ES-I3 (cell line): ENCODE measurements around the gene ZMYND8.

ENCODE experiments used
- H3K36me3 ChIP-seq: 2 replicates; pipeline ENCODE4 v1.6.1; 2013; ENCODE audit warnings: mild to moderate bottlenecking, low read length, control low read depth, moderate library complexity; ENCODE audit not compliant: insufficient read depth
- H3K4me1 ChIP-seq: 2 replicates; pipeline ENCODE4 v1.6.1; 2013; ENCODE audit warnings: mild to moderate bottlenecking, control low read depth, low read length; ENCODE audit not compliant: insufficient read depth
- H3K9ac ChIP-seq: 2 replicates; pipeline ENCODE4 v1.6.1; 2013; ENCODE audit warnings: low read depth, mild to moderate bottlenecking, low read length, moderate library complexity
- H3K9me3 ChIP-seq: 2 replicates; pipeline ENCODE4 v1.6.1; 2013; ENCODE audit warnings: mild to moderate bottlenecking, low read length, moderate library complexity; ENCODE audit not compliant: control insufficient read depth, insufficient read depth

The ZMYND8 gene

GRCh38 chr20:47173596-47174216 is 182.8 kb downstream of the ZMYND8 start:
- H3K4me1 ChIP-seq = no peaks in the 10 kb centered on the region
- no peak overlapping the region for H3K9ac ChIP-seq
- H3K36me3 ChIP-seq = no peaks in the 10 kb centered on the region
- H3K9me3 ChIP-seq = no peaks in the 10 kb centered on the region

- Histone ChIP-seq H3K4me1 (no peaks in the 10 kb centered on the region), H3K9me3 (no peaks in the 10 kb centered on the region), H3K9ac (no peak overlapping the region), H3K36me3 (no peaks in the 10 kb centered on the region)
Measured at GRCh38 chr20:47172579-47172978, 183.9 kb downstream of the ZMYND8 start.

GRCh38 chr20:47167846-47168245 is 188.7 kb downstream of the ZMYND8 start:
- Histone ChIP-seq H3K9ac (no peak overlapping the region), H3K36me3 (no peaks in the 10 kb centered on the region), H3K9me3 (no peaks in the 10 kb centered on the region), H3K4me1 (no peaks in the 10 kb centered on the region)

- H3K9me3 ChIP-seq = no peaks in the 10 kb centered on the region
- H3K4me1 ChIP-seq = no peaks in the 10 kb centered on the region
- H3K9ac ChIP-seq = no peak overlapping the region
- H3K36me3 ChIP-seq = no peaks in the 10 kb centered on the region
Measured at GRCh38 chr20:47165376-47165865, 191.1 kb downstream of the ZMYND8 start.

GRCh38 chr20:47164140-47164539 is 192.4 kb downstream of the ZMYND8 start:
- Histone ChIP-seq H3K4me1 (no peaks in the 10 kb centered on the region), H3K9me3 (no peaks in the 10 kb centered on the region), H3K9ac (no peak overlapping the region), H3K36me3 (no peaks in the 10 kb centered on the region)

GRCh38 chr20:47161411-47161810 is 195.1 kb downstream of the ZMYND8 start:
- Histone ChIP-seq H3K36me3 (no peaks in the 10 kb centered on the region), H3K9me3 (no peaks in the 10 kb centered on the region), H3K4me1 (no peaks in the 10 kb centered on the region), H3K9ac (no peak overlapping the region)

GRCh38 chr20:47160992-47161391 is 195.5 kb downstream of the ZMYND8 start:
- Histone ChIP-seq H3K9me3 (no peaks in the 10 kb centered on the region), H3K9ac (no peak overlapping the region), H3K36me3 (no peaks in the 10 kb centered on the region), H3K4me1 (no peaks in the 10 kb centered on the region)

- Histone ChIP-seq H3K9ac (no peak overlapping the region), H3K36me3 (no peaks in the 10 kb centered on the region), H3K4me1 (no peaks in the 10 kb centered on the region), H3K9me3 (no peaks in the 10 kb centered on the region)
Measured at GRCh38 chr20:47160240-47160639, 196.3 kb downstream of the ZMYND8 start.
